GM23248 (cell line): Measurements from ENCODE around the gene PRICKLE1.

Experiments used
- EZH2 ChIP-seq: fragments of 200-600 bp; sonication (generic); IDR thresholded peaks from 2 replicates; pipeline ENCODE4 v1.6.1; 2018; ENCODE audit warnings: antibody characterized with exemption, mild to moderate bottlenecking; ENCODE audit not compliant: insufficient read depth, poor library complexity, severe bottlenecking
- EZH2phosphoT487 ChIP-seq: fragments of 200-600 bp; sonication (generic); IDR thresholded peaks from 2 replicates; pipeline ENCODE4 v1.6.1; 2018; ENCODE audit warnings: antibody characterized with exemption, moderate library complexity, mild to moderate bottlenecking, low read depth; ENCODE audit not compliant: insufficient read depth

DNA sequence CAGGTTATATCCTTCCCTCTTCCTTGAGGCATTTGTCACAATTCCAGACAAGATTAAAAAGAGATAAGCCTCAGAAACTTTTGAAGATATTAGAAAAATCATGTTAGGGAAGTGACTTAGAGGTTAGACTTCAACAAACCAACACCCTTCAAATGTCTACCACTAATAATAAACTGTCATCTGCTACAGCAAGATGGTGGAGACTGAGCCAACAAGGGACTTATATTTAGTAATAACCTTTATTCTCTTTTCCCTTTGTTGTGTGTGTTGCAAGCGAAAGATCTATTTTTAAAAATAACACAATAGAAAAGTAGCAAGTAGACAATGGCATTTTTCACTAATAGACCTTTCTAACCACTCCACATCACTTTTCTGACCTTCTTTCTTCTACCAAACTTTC is 28.6 kb downstream of the PRICKLE1 start:
- TF ChIP-seq EZH2 (no peak), EZH2phosphoT487 (no peak)
